Dendritic cell treated with granulocyte-macrophage colony-stimulating factor and Interleukin-4, amounts not matched to agents 40 ng/mL and 50 ng/mL, for 4 days (primary cell): ENCODE data around the gene CCAR1.
"Not testable (repeated sequence)": the region's sequence is repeated elsewhere in the genome, so short reads cannot be mapped to it uniquely, and the experiment has no call there.

Experiments used
- H3K27ac Mint-ChIP-seq: one replicate; pipeline ENCODE4 v1.8.0; 2022; ENCODE audit warnings: mild to moderate bottlenecking, mixed read lengths
- H3K27me3 Mint-ChIP-seq: one replicate; pipeline ENCODE4 v1.8.0; 2022; ENCODE audit warnings: mild to moderate bottlenecking, mixed read lengths
- H3K36me3 Mint-ChIP-seq: one replicate; pipeline ENCODE4 v1.8.0; 2022; ENCODE audit warnings: low read depth, mixed read lengths
- H3K4me1 Mint-ChIP-seq: one replicate; pipeline ENCODE4 v1.8.0; 2022; ENCODE audit warnings: low read depth, mixed read lengths
- H3K4me3 Mint-ChIP-seq: one replicate; pipeline ENCODE4 v1.8.0; 2022; ENCODE audit warnings: mild to moderate bottlenecking, moderate library complexity, mixed read lengths
- H3K9me3 Mint-ChIP-seq: one replicate; pipeline ENCODE4 v1.8.0; 2022; ENCODE audit warnings: mixed read lengths
- intact Hi-C: fragments of 100-400 bp; cut with micrococcal nuclease; formaldehyde crosslinking; loops from one replicate; pipeline ENCODE4 v1.15.0; 2022

Gene CCAR1

DNA sequence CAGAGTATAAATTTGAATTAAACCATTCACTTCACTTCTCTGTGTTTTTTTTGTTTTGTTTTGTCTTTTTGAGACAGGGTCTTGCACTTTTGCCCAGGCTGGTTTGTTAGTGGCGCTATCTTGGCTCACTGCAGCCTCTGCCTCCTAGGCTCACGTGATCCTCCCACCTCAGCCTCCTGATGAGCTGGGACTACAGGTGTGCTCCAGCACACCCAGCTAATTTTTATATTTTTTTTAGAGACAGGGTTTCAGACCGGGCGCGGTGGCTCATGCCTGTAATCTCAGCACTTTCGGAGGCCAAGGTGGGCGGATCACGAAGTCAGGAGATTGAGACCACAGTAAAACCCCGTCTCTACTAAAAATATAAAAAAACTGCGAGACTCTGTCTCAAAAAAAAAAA is 69.4 kb downstream of the CCAR1 start:
- Mint-ChIP-seq H3K9me3 (no peaks in the 10 kb centered on the region), H3K27ac (no peak overlapping the region), H3K27me3 (no peaks in the 10 kb centered on the region), H3K4me1 (no peaks in the 10 kb centered on the region), H3K4me3 (no peak overlapping the region), H3K36me3 (peaks cover 93% of the 10 kb centered on the region)
- intact Hi-C loops: loop anchor here (10.0 kb wide), 1 partner anchor 104 kb away; no protein-coding TSS in a partner anchor

DNA sequence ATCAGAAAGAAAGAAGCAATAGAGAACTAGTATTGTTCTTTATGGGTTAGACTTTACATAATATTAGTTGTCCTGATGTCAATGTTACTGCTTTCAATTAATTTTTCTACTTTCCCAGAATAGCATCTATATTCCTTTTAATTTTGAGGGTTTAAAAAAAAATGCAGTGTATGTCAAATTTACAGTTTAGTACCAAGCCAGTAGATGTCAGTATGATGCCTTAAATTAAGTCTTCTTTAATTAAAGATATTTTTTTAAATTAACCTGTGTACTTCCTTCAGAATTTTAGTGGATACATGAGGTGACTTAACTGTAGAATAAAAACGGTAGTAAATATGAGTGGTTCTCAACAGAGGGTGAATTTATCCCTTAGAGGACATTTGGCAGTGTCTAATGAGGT is 71.1 kb downstream of the CCAR1 start:
- Mint-ChIP-seq H3K27ac (no peak overlapping the region), H3K4me3 (no peak overlapping the region), H3K27me3 (no peaks in the 10 kb centered on the region), H3K4me1 (no peaks in the 10 kb centered on the region), H3K9me3 (no peaks in the 10 kb centered on the region), H3K36me3 (peaks cover 82% of the 10 kb centered on the region)
- intact Hi-C loops: loop anchor here (10.0 kb wide), 1 partner anchor 103 kb away; no protein-coding TSS in a partner anchor

DNA sequence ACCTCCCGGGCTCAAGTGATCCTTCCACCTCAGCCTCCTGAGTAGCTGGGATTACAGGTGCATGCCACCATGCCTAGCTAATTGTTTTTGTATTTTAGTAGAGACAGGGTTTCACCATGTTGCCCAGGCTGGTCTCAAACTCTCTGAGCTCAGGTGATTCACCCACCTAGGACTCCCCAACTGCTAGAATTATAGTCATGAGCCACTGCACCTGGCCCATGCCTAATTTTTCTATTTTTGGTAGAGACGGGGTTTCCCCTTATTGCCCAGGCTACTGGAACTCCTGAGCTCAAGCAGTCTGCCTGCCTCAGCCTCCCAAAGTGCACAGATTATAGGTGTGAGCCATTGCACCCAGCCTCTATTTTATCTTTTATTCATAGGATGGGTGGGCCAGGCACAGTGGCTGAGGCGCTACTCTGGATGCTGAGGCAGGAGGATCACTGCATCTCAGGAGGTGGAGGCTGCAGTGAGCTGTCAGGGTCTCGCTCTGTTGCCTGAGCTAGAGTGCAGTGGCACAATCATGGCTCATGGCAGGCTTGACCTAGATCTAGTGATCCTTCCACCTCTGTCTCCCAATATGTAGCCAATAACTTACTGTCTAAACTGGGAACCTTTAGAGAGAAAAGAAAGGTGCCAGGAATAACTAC is 75.0 kb downstream of the CCAR1 start:
- intact Hi-C loops: loop anchor here (10.0 kb wide), 1 partner anchor 99 kb away; no protein-coding TSS in a partner anchor
- Mint-ChIP-seq H3K9me3 (no peaks in the 10 kb centered on the region), H3K36me3 (peaks cover 50% of the 10 kb centered on the region)

DNA sequence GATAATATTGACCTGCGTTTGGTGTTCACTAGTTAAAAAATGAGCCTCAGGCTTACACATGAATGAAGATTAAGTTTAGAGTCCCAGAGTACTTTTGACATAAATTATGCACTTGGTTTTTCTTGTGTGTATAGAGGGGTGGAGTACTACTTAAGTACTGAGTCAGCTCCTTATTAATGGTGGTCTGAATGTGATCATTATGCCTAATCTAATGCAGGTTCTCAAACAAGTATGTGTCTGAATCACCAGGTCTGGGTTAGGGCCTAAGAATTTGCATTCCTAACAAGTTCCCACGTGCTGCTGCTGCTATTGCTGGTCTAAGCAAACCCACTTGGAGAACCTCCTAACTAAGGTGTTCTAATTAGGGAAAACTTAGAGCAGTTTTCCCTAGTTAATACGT is 75.6 kb downstream of the CCAR1 start:
- Mint-ChIP-seq H3K9me3 (no peaks in the 10 kb centered on the region), H3K27me3 (no peaks in the 10 kb centered on the region), H3K4me1 (no peaks in the 10 kb centered on the region), H3K36me3 (peaks cover 47% of the 10 kb centered on the region), H3K27ac (no peak overlapping the region), H3K4me3 (no peak overlapping the region)
- intact Hi-C loops: loop anchor here (10.0 kb wide), 1 partner anchor 98 kb away; no protein-coding TSS in a partner anchor

More for the DNA sequence above, 75.0 kb downstream of the CCAR1 start:
- H3K4me1 Mint-ChIP-seq: no peaks in the 10 kb centered on the region
- no peaks in the 10 kb centered on the region for H3K27me3 Mint-ChIP-seq
- no peak overlapping the region for H3K27ac Mint-ChIP-seq
- H3K4me3 Mint-ChIP-seq: no peak overlapping the region

DNA sequence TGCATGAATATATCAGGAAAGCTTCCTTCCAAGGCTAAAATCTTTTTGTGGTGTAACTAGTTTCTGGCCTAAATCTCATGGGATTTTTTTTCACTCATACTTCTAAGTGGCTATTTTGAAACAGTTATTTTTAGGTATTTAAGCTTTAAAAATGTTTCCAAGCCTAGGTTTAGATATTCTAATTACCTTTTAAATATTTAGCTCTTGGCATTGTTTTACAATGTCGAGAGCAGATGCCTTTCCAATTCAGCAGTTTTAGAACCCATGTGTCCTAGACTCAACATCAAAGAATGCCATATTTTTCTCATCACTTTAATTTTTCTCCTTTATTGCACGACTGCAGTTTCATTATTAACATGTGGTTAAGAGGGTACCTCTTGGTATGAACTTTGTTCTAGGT is 79.2 kb downstream of the CCAR1 start:
- Mint-ChIP-seq H3K4me3 (no peak overlapping the region), H3K27me3 (no peaks in the 10 kb centered on the region), H3K9me3 (no peaks in the 10 kb centered on the region), H3K27ac (no peak overlapping the region), H3K36me3 (peaks cover 15% of the 10 kb centered on the region), H3K4me1 (no peaks in the 10 kb centered on the region)
- intact Hi-C loops: no loop called here

DNA sequence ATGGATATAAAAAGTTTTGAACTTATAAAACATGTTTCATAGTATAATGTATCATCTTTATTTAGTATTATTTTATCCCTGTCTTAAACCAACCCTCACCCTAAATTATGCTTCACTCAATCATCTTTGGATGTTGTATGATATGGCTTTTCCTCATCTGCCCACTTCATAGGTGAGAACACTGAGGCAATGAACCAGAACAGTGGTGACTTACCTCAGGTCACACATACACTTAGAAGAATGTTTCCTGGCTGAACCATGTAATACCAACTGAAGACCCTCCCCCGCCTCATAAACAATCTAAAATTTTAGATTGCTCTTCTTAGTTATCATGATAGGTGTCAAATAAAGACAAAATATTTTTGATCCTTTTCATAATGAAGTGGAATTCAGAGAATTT is 83.7 kb downstream of the CCAR1 start:
- intact Hi-C loops: no loop called here
- Mint-ChIP-seq H3K4me3 (no peak overlapping the region), H3K36me3 (no peaks in the 10 kb centered on the region), H3K27me3 (no peaks in the 10 kb centered on the region), H3K9me3 (no peaks in the 10 kb centered on the region), H3K4me1 (no peaks in the 10 kb centered on the region), H3K27ac (no peak overlapping the region)

DNA sequence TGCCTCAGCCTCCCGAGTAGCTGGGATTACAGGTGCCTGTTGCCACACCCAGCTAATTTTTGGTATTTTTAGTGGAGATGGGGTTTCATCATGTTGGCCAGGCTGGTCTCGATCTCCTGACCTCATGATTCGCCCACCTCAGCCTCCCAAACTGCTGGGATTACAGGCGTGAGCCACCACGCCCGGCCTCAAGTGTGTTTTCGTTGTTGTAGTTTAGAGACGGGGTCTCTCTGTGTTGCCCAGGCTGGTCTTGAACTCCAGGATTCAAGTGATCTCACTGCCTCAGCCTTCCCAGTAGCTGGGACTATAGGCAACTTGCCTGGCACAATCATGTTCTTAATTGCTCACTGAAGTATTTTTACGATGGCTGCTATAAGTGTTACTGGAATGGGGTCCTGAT is 89.8 kb downstream of the CCAR1 start:
- H3K9me3 Mint-ChIP-seq, H3K27me3 Mint-ChIP-seq, H3K4me3 Mint-ChIP-seq, H3K36me3 Mint-ChIP-seq, H3K27ac Mint-ChIP-seq, intact Hi-C loops, H3K4me1 Mint-ChIP-seq: not testable (repeated sequence)

DNA sequence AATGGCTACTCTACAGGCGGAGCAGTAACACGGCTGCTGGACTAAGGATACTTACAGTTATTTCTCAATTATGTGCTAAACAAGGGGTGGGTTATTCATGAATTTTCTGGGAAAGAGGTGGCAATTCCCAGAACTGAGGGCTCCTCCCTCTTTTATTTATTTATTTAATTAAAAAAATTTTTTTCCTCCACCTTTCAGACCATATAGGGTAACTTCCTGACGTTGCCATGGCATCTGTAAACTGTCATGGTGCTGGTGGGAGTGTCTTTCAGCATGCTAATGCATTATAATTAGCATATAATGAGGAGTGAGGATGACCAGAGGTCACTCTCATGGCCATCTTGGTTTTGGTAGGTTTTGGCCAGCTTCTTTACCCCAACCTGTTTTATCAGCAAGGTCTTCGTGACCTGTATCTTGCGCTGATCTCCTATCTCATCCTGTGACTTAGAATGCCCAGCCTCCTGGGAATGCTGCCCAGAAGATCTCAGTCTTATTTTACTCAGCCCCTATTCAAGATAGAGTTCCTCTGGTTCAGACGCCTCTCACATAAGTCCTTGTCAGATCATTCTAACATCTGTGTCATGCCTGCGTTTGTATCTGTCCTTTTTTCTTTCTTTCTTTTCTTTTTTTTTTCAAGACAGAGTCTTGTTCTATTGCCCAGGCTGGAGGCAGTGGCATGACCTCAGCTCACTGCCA is 90.4 kb downstream of the CCAR1 start:
- Mint-ChIP-seq H3K27me3 (no peaks in the 10 kb centered on the region), H3K4me1 (no peaks in the 10 kb centered on the region), H3K27ac (no peak overlapping the region), H3K4me3 (no peak overlapping the region), H3K9me3 (no peaks in the 10 kb centered on the region), H3K36me3 (no peaks in the 10 kb centered on the region)
- intact Hi-C loops: no loop called here

DNA sequence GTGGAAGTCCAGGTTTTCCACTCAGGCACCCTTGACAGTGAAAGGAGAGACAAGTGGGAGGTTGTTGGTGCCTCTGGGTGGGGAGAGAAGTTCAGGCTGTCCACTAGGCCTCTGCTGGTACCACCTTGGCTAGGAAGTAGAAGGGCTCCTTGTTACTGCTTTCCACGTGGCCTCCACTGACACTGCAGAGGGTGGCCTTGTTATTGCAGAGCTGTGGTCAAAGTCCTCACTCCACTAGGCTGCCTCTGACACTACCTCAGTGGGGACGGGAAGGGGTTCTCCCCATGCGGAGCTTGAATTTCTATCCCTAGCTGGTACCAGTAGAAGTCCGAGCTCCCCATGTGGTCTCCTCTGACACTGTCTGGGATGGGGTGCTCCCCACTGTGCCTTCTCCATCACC is 91.4 kb downstream of the CCAR1 start:
- Mint-ChIP-seq H3K36me3 (no peaks in the 10 kb centered on the region), H3K27me3 (no peaks in the 10 kb centered on the region), H3K9me3 (no peaks in the 10 kb centered on the region), H3K4me3 (no peak overlapping the region), H3K4me1 (no peaks in the 10 kb centered on the region), H3K27ac (no peak overlapping the region)
- intact Hi-C loops: no loop called here

DNA sequence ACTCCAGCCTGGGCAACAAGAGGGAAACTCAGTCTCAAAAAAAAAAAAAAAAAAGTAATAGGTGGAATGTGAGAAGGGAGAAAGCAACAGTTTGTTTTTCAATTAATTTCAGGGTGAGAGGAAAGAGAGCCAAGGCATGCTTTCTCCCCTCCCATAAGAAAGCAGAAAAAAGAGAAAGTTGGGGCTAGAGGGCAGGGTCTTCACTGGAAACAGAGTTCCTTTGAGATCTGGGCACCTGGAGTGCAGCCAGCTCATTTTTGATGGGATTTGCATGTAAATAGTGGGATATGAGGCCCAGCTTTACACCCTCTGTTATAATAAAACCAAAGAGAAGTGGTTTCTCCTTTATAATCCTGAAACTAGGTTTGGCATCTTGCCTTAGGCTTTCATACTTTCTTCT is 92.5 kb downstream of the CCAR1 start:
- intact Hi-C loops: no loop called here
- Mint-ChIP-seq H3K4me1 (no peaks in the 10 kb centered on the region), H3K4me3 (no peak overlapping the region), H3K36me3 (no peaks in the 10 kb centered on the region), H3K9me3 (no peaks in the 10 kb centered on the region), H3K27me3 (no peaks in the 10 kb centered on the region), H3K27ac (no peak overlapping the region)

DNA sequence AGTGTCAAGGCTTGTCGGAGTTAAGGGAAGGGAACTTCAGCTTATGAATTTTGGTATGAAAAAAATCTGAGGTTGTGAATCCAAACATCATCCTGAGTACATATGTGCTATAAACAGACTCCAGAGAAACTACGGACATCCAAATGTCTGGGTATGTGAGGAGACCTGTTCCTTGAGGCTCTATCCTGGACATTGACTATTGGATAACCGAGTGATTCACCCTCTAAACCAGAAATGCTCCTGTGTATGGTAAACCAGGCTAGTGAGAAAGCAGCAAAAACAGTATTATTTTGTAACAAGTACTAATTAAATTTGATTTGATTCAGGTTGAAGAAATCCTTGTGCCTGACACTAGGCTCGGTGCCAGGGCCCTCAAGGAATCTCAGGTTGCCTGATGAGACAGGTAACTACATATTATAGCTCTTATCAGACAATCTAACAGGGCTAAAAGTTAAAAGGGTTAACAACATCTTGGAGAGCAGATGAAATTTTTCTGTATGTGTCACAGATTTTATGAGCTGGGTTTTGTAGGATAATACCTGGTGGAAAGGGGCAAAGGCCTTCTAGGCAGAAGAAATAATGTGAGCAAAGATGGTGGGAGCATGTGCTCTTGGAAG is 95.9 kb downstream of the CCAR1 start:
- Mint-ChIP-seq H3K36me3 (no peaks in the 10 kb centered on the region), H3K9me3 (no peaks in the 10 kb centered on the region), H3K27ac (no peak overlapping the region), H3K4me1 (no peaks in the 10 kb centered on the region), H3K4me3 (no peak overlapping the region), H3K27me3 (no peaks in the 10 kb centered on the region)
- intact Hi-C loops: no loop called here

DNA sequence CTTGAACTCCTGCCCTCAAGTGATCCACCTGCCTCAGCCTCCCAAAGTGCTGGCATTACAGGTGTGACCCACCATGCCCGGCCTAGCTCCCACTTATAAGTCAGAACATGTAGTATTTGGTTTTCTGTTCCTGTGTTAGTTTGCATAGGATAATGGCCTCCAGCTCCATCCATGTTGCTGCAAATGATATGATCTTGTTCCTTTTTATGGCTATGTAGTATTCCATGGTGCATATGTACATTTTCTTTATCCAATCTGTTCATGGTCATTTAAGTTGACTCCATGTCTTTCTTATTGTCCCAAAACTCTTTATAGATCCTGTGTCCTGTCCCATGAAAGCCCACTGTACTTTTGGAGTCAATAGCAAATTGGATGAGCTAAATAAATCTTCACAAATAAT is 99.3 kb downstream of the CCAR1 start:
- H3K4me1 Mint-ChIP-seq, H3K36me3 Mint-ChIP-seq, H3K27me3 Mint-ChIP-seq, intact Hi-C loops, H3K4me3 Mint-ChIP-seq, H3K9me3 Mint-ChIP-seq, H3K27ac Mint-ChIP-seq: not testable (repeated sequence)

DNA sequence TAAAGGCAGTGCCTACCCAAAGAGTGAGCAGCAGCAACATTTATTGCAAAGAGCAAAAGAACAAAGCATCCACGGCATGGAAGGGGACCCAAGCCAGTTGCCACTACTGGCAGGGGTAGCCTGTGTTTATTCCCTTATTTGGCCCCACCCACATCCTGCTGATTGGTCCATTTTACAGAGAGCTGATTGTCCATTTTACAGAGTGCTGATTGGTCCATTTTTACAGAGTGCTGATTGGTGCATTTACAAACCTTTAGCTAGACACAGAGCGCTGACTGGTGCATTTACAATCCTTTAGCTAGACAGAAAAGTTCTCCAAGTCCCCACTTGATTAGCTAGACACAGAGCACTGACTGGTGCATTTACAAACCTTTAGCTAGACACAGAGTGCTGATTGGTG is 101.6 kb downstream of the CCAR1 start:
- intact Hi-C loops, H3K4me3 Mint-ChIP-seq, H3K27ac Mint-ChIP-seq, H3K36me3 Mint-ChIP-seq, H3K9me3 Mint-ChIP-seq, H3K4me1 Mint-ChIP-seq: not testable (repeated sequence)
- H3K27me3 Mint-ChIP-seq: peaks cover 17% of the 10 kb centered on the region

DNA sequence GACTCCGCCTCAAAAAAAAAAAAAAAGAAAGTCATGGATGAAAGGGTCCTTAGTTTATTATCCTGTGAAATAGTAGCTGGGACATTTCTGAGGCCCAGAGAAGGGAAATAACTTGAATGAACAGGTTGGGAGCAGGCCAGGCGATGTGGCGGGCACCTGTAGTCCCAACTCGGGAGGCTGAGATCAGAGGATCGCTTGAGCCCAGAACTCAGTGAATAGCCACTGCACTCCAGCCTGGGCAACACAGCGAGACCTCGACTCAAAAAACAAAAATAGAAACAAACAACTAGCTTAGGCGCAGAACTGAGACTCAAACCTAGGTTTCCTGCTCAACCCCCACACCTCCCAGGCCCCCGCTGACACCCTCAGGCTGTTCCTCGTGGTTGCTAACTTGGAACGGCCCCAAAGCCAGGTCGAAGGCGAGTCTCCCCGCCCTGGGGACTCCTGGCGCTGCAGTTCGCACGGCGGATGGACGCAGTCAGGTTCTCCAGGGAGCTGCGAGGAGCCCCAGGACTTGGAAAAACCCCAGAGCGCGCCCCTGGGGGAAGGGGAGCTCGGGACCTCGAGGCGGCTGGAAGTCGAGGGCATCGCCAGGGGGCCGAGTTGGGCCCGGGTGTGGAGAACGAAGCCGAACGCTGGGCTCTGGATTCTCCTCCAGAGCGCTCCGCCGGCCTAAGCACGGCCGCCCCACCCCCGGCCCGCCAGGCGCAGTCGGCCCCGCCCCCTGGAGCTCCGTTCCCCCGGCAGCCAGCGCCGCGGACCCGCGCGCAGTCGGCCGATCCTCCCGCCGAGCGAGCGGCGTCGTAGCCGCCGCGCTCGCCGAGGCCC is 105.9 kb downstream of the CCAR1 start, which contains the start of gene STOX1:
STOX1 (plus strand) TSS at position 768 of the 828 bp plus-strand sequence. CDS start 93 bp downstream, outside the sequence.
- peaks cover 40% of the 10 kb centered on the region for H3K27me3 Mint-ChIP-seq
- H3K9me3 Mint-ChIP-seq: no peaks in the 10 kb centered on the region
- H3K4me1 Mint-ChIP-seq: peaks cover 5% of the 10 kb centered on the region
- no peak within 1 kb of the TSS for H3K27ac Mint-ChIP-seq
- H3K4me3 Mint-ChIP-seq: peak within 1 kb of the TSS; percentile 73
- intact Hi-C loops: no loop called here
- H3K36me3 Mint-ChIP-seq: no peaks in the 10 kb centered on the region
